IPS-18c (cell line): ENCODE measurements around the gene CAMTA1.
"Not testable (repeated sequence)": the region's sequence is repeated elsewhere in the genome, so short reads cannot be mapped to it uniquely, and the experiment has no call there.

Experiments used
- H3K4me3 ChIP-seq: 2 replicates; pipeline ENCODE4 v1.7.0; 2013; ENCODE audit warnings: low read depth, mild to moderate bottlenecking, low read length, moderate library complexity; ENCODE audit not compliant: insufficient read depth
- H3K9me3 ChIP-seq: one replicate; pipeline ENCODE4 v1.6.1; 2013; ENCODE audit warnings: mild to moderate bottlenecking, low read length, moderate library complexity; ENCODE audit not compliant: control insufficient read depth, insufficient read depth

Gene CAMTA1

DNA sequence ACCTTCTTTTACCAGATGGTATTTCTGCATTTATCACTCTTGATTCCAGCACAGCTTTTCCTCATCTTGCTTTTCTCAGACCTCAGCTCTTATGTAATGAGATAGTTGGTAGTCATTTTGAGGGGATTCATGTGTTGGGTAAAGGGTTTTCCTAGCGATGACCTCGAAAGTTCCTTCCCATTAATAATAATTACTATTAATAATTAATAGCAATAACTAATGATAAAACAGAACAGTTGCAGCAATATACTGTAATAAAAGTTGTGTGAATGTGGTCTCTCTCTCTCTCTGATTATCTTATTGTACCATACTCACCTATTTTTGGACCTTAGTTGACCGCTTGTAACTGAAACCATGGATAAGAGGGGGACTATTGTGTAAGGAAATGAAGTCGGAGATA lies 14.2 kb downstream of the CAMTA1 start:
- Histone ChIP-seq H3K9me3 (no peaks in the 10 kb centered on the region), H3K4me3 (no peak overlapping the region)

DNA sequence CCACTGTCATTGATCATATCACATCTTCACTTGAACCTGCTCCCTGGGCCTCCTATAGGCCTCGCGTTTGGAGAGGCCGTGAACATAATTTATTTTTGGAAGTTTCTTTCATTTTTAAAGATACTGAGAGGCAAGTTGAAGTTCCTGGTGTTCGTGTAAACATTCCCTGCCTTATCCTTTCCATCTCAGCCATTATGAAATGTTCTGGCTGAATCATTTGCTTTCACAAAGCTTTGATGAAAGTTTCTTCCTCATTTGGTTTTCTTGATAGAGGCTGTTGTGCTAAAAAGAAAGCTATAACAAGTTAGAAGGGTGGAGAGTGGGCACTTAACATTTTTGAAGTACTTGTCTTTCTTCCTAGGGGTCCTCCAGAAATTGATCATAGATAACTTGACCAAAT lies 15.5 kb downstream of the CAMTA1 start:
- Histone ChIP-seq H3K9me3 (no peaks in the 10 kb centered on the region), H3K4me3 (no peak overlapping the region)

- no peak overlapping the region for H3K4me3 ChIP-seq
- no peaks in the 10 kb centered on the region for H3K9me3 ChIP-seq
Observed at GRCh38 chr1:6801199-6801598, 15.9 kb downstream of the CAMTA1 start.

DNA sequence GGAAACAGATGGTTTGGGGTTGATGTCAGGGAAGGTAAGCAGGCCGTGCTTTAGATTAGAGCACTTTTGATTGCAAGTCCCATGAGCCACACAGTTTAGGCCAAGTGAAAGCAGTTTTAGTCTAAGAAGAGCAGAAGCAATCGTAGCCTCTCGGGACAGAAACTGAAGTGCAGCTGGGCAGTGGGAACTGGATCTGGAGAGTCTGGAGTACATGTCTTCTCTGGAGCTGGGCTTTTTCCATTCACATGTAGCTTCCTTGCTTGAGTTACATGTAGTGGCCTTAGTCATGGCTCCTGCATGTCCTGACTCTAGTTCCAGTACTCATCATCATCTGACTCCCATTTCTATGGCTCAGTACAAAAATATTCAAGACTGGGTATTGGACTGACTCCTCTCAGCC lies 16.7 kb downstream of the CAMTA1 start:
- H3K9me3 ChIP-seq, result no peaks in the 10 kb centered on the region
- H3K4me3 ChIP-seq, result no peak overlapping the region

- H3K4me3 ChIP-seq, result no peak overlapping the region
- no peaks in the 10 kb centered on the region for H3K9me3 ChIP-seq
Observed at GRCh38 chr1:6802454-6802853, 17.2 kb downstream of the CAMTA1 start.

DNA sequence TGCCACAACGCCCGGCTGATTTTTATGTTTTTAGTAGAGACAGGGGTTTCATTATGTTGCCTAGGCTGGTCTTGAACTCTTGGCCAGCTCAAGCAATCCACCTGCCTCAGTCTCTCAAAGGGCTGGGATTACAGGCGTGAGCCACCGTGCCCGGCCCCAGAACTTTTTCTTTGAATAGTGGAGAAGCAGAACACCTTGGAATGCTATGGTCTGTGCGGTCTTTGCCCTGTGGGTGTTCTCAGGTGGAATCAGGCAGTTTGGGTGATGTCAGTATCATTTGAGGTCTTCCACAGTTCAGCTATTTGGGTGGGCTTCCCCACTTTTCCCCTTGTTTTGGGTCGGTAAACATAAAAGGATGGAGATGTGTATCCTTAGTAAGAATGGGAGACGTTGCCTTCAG lies 17.6 kb downstream of the CAMTA1 start:
- no peaks in the 10 kb centered on the region for H3K9me3 ChIP-seq
- H3K4me3 ChIP-seq, result no peak overlapping the region

DNA sequence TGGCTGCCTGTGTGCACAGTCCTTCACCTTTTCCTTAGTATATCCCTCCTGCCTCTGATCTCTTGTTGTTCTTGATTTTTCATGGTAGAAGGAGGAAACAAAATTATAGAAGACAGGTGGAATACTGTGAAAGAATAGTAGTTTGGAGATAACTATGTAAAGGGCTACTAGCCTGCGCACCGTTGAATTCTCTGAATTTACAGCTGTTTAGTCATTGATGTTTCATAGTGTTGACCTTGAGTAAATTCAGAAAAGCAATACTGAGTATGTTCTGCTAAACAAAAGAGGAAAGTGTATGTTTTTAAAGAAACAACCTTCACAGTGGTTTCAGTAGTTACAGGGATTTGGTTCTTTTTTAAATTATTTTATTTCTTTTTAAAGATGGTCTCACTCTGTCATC lies 18.1 kb downstream of the CAMTA1 start:
- Histone ChIP-seq H3K4me3 (no peak overlapping the region), H3K9me3 (no peaks in the 10 kb centered on the region)

DNA sequence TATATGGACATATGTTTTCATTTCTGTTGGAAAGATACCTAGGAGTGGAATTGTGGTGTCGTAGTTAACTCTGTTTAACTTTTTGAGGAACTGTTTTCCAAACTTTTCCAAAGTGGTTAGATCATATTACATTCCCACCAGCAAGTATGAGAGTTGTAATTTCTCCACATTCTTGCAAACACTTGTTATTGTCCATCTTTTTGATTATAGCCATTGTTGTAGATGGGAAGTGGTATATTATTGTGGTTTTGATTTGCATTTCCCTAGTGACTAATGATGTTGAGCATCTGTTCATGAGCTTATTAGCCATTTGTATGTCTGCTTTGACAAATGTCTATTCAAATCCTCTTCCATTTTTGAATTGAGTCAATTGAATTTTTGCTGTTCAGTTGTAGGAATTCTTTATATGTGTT lies 19.8 kb downstream of the CAMTA1 start:
- Histone ChIP-seq H3K4me3 (no peak overlapping the region), H3K9me3 (no peaks in the 10 kb centered on the region)

- Histone ChIP-seq H3K9me3 (no peaks in the 10 kb centered on the region), H3K4me3 (no peak overlapping the region)
Observed at GRCh38 chr1:6807782-6808181, 22.5 kb downstream of the CAMTA1 start.

DNA sequence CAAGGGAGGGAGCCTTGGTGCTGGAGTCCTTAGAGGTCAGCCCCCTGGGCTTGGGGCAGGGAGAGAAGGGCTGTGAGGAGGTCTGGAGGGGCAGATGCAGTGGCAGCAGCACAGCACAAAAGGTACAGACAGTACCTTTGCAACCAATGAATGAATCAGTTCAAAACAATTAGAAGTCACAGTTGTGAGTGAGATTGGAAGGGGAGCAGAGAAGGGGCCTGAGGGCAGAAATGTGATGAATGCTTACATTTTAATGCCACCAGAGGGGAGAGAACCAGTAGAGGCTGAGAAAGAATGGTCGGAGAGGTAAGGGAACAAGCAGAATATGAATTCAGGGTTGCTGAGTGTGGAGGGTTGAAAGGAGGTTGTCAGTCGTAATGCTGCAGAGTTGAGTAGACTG lies 24.2 kb downstream of the CAMTA1 start:
- Histone ChIP-seq H3K4me3 (no peak overlapping the region), H3K9me3 (no peaks in the 10 kb centered on the region)

DNA sequence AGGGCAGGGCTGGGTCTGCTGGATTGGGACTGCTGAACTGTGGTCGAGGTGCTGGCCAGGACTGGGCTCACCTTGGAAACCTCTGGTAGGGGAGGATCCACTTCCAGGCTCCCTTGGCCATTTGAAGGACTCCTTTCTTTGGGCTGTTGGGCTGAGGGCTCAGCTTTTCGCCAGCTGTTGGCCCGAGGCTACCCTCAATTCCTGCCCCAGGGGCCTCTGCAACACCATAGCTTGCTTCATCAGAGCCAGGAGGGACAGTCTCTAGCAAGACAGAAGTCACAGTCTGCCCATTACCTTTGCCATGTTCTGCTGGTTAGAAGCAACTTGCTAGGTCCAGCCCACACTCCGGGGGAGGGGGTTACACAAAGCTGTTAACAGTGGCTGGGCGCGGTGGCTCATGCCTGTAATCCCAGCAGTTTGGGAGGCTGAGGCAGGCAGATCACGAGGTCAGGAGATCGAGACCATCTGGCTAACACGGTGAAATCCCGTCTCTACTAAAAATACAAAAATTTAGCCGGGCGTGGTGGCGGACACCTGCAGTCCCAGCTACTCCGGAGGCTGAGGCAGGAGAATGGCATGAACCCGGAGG lies 25.0 kb downstream of the CAMTA1 start:
- H3K9me3 ChIP-seq, H3K4me3 ChIP-seq: not testable (repeated sequence)

- Histone ChIP-seq H3K9me3 (no peaks in the 10 kb centered on the region), H3K4me3 (no peak overlapping the region)
Observed at GRCh38 chr1:6811583-6811982, 26.3 kb downstream of the CAMTA1 start.

DNA sequence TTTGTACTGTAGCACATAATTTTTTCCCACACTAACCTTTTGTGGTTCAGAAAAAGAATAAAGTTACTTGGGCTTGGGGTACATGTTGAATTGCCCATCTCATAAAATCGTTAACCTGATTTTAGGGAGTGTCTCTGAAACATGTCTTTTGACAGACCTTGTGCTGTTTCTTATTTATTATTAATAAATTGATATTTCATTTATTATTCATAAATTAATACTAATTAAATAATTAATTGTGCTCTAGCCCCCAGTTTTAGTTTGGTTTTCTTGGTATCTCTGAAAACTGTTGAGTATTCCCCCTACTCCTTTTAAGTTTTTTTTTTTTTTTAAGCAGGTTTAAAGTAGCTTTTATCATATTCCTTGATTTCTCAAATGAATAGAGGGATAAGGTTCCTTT lies 27.9 kb downstream of the CAMTA1 start:
- H3K9me3 ChIP-seq, result no peaks in the 10 kb centered on the region
- no peak overlapping the region for H3K4me3 ChIP-seq

- Histone ChIP-seq H3K4me3 (no peak overlapping the region), H3K9me3 (no peaks in the 10 kb centered on the region)
Observed at GRCh38 chr1:6815726-6816125, 30.5 kb downstream of the CAMTA1 start.

DNA sequence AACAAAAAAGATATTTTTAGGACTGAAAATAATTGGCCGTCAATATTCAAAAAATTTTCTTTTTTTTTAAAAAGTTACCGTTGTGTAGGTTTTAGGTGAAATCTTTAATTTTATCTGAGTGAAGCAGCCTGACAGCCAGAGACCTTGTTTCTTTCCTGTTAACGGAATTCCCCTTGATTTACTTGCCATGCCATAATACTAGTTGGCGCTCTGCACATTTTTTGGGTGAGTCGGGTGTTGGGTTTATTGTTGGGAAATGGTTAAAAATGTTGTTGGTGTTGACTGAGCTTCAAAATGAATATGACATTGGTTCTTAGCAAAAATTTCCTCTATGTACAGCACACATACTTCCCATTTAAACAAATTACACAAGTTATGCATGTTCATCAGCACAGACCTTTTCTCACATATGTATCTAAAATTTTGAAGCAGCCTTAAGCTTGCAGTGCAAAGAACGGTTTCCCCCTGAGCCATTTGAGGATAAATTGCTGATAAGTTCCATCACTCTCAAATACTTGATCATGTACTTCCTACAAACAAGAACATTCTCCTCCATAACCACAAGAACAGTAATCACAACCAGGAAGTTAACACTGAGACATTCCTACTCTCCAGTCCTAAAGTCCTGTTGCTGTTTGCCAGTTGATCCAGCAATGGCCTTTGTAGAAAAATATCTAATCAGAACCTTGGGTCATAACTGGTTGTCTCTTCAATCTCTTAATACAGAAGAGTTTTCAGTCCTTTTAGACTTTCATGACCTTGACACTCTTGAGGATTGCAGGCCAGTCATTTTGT lies 34.2 kb downstream of the CAMTA1 start:
- no peak overlapping the region for H3K4me3 ChIP-seq
- no peaks in the 10 kb centered on the region for H3K9me3 ChIP-seq

GRCh38 chr1:6820899-6821298 lies 35.6 kb downstream of the CAMTA1 start:
- Histone ChIP-seq H3K4me3 (no peak overlapping the region), H3K9me3 (no peaks in the 10 kb centered on the region)

DNA sequence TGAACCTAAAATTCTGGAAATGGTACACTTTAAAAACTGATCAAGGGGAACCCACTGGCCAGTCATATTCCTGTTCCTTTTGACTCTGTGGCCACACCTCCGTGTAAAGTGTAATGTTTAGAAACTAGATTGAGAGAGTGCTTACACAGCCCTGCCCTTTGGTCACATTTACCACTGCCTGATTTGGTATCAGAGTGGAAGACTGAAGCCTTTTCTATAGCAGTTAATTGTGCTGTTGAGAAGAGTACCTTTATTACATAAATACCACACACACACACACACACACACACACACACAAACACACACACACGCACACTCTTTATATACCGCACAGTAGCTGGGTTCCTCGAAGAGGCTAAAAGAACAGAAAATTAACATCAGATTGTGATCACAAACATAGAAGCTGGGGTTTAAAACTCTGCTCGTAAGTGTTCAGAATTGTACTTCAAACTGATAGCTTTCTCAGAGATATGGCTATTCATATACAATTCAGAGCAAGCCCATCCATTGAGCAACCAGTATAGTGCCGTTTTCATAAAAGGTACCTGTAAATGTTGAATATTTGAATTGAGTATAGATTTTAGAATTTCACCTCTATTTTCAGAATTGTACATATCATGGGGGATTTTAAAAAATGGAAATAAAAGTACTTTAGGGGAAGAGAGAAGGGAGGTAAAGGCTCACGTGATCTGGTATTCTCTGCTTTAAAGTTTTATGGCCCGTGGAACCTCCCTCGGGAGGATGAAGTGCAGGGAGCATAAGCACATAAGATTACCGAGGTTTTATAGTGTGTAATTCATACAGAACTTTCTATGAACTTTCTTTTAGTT lies 37.5 kb downstream of the CAMTA1 start:
- H3K9me3 ChIP-seq, result no peaks in the 10 kb centered on the region
- no peak overlapping the region for H3K4me3 ChIP-seq

- H3K4me3 ChIP-seq, result no peak overlapping the region
- H3K9me3 ChIP-seq, result no peaks in the 10 kb centered on the region
Observed at GRCh38 chr1:6823793-6824192, 38.5 kb downstream of the CAMTA1 start.
